GM21825 (cell line): ENCODE measurements around the gene ANKRD44.

Experiments used
- ATAC-seq: cut with Tn5 transposase; IDR thresholded peaks from one replicate; pipeline ENCODE4 v1.9.1; 2021; ENCODE audit warnings: mild to moderate bottlenecking, moderate library complexity; ENCODE audit not compliant: unreplicated experiment

ANKRD44 gene

DNA sequence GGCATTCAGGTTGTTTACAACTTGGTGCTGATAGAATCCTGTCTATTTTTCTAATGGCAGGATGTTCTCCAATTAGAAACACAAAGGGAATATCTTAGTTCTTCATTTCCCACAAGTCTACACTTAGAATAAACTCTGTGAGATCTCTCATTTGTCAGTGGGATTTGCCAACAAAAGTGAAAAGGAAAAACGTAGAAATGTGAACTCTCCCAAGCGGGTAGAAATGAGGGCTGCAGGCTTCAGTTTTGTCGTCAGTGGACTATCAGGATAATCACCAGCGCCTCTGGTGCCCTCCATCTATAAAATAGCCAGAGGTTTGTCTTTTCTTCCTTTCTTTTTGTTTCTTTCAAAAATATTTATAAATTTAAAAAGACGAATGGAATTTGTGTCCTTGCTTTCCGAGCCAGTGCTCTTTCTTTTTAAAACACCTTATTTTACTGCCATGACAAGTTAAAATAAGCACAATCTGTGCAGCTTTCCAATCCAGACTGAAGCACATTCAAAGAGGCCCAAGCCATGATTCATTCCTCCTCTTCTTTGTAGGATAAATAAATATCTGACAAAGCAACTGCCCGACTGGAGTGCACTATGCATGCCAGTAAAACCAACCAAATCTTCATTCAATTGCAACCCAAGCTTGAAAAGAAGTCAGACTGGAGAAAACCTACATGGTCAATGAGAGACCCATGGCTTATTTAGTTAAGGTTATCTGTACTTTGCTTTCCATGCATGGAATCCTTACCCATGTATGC, 185.8 kb downstream of the ANKRD44 start:
- no peak for ATAC-seq

DNA sequence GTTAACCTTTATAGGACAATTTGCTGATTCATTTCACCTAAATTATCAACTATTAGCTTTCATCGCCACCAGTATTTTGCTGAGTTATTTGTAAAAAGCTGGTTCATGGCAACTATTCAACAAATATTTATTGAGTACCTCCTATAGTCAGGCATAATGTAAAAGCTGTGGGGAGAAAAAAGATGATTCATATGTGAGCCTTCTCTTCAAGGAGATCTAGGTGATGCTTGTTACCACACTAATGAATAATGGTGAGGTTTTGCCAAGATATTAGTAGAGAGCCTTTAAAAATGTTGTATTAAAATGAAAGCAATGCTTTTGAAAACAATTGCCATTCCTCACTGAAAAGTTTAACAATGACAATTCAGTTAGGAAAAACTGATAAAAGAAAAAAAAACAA, 187.8 kb downstream of the ANKRD44 start:
- no peak for ATAC-seq

DNA sequence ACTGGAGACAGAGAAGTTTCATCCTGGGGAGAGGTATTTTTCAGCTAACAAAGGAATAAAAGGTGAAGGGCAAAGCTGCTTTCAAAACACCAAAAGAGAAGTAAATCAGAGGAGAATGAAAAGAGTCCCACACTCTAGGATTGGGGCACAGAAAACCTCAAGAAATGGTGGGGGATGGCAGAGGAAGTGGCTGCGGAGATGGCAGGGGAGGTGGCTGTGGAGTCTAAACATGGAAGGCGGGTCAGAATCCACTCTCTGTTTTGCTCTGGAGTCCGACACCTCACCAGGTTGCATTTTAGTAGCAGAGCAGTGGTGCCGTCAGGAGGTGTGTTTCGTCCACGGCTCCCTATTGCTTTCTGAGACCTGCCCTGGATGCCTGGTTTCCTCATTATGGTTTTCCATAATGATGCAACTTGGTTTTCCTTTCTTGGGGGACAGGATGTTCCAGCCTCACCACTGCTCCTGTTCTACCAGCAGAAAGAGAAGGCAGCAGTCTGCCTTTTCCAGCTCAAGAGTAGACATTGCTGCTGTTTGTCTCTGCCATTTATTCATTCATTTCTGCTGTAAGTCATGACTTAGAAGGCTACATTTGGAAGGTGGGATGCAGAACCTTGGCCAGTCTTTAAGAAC, 188.7 kb downstream of the ANKRD44 start:
- ATAC-seq: no peak

DNA sequence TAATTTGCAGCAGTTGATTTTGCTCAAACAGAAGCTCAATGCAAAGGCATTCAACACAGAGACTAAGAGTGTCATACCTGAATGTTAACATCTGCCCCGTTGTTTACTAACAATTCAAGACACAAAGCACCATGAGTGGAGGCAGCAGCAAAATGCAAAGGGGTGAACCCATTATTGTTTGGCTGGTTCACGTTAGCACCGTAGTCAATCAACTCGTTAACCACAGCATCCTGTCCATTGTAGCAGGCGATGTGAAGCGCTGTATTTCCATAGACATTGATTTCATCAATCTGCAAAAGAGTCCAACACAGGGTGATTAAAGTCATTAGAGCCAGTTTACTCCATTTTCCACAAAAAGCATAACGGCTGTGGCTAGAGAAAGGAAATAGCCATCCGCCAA, 189.3 kb downstream of the ANKRD44 start:
- no peak for ATAC-seq

DNA sequence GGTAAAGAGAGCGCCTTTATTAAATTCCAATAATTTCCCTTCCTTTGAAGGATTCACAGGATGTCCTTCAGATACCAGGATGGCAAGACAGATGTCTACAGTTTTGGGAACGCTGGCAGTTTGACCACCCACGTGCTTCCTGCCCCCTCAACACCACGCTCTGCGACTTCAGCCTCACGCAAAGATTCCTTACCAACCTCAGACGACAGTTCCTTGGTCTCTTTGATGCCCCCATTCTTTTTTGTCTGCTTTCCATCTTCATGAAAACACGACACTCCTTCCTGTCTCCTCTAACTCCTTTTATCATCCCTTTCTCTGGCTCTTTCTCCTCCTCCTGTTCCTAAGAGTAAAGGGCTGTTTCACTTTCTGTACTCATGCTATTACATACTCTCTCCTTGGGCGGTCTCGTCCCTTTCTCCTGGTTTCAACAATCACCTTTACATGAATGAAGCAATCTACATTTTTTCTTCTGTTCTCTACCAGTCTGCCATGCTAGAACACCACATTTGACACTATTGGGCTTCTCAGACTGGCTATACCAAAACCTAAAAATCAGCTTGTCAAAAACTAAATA, 194.2 kb downstream of the ANKRD44 start:
- no peak for ATAC-seq

DNA sequence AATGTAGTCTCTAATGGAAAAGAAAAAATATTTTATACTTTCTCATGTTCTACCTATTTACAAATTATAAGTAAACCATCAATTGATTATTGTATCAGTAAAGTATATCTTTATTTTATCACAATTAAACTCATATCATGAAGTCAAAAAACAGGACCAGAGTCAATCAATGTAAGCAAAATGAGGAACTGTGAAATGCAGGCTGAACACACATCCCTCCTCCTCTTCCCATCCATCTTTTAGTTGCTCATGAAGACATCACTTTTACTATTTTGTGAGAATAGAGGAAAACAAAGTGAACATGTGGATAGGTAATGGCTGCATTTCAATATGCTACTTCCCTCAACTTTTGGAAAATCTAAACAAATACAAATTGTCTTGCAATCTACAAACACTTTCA, 195.3 kb downstream of the ANKRD44 start:
- no peak for ATAC-seq

DNA sequence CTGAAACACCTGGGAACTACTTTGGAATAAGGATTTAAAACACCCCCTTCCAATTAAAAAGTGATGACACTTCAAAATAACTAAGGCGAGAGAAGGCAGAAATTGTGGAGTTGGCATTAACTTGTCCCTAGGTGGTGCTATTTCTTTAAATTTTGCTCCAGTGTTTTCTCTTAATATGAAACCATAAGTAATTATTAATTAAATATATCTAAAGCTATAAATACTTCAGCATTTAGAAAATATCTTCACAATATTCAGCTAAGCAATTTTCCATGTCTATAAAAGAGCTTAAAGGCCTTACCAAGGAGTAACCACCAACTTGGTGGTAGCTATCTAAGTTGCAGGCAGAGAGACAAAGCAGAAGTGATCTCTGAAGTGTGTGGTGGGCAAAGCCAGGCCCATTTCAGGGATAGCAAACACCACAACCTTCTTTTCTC, 197.3 kb downstream of the ANKRD44 start:
- peak; percentile 74 for ATAC-seq

DNA sequence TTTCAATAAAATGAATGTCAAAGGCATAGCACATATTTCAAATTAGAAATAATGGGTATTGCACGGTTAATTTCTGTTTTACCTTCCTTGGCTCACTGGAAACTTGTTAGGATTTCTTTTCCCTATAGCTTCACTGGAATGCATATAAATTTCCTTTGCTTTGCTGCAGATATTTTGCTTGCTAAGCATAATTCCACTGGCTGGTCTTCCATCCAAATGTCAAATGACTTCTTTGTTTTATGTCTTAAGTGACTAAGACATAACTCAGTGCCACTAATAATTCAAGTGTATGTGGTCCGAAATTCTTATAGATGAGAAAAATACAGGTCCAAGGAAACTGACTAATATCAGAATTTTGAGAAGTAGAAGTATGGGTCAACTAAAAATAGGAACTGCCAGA, 201.3 kb downstream of the ANKRD44 start:
- no peak for ATAC-seq

DNA sequence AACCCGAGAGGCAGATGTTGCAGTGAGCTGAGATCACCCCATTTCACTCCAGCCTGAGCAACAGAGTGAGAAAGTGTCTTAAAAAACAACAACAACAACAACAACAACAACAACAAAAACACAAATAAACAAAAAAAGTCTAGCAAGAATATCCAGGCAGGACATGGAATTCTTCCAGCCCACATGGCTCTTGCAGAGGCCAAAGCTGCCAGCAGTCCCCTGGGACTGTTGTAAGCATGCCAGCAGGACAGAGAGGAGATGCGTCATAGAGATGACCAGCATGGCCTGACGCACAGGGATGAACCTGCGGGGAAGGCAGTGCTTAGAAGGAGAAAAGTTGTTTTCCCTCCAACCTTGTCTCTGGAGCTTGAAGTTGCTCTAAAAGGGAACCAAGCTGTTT, 201.8 kb downstream of the ANKRD44 start:
- no peak for ATAC-seq

DNA sequence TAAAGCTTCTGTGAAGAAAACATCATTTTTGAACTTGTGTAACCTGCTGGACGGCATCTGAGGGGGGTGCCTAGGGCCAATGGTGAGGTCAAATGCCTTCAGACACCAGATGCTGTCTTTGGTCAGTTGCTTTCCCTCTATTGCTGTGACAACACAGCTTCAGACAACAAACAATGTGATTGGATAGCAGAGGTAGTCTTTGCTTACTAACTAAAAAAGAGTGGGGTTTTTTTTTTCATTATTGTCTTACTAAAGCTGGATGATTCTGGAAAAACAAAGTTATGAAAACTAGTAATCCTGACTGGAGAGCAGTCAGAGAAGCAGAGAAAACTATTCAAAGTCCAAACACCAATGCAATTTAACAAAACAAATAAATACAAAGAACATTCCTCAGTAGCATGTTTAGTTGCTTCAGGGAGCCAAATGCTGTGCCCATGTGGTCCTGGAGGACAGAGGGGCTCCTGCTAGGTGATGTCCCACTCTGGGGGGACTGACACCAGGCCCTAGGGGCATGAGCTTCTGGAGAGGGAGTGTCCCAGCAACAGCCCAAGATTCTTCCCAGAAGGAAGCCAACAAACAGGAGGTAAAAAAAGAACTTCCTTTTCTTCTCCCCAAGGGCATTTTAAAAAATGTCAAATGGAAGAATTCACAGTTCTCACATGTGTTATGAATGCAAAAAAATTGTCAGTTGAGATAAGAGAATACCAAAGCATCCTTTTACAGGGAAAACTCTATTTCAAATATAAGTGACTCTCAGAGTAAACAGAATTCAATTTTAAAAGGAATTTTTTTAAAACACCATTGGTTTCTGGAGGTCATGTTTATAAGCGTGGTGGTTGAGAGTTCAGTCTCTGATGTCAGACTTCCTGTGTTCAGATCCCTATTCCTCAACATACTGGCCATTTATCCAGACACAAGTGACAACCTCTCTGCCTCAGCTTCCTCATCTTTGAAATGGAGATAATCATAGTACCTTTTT, 203.0 kb downstream of the ANKRD44 start:
- no peak for ATAC-seq

DNA sequence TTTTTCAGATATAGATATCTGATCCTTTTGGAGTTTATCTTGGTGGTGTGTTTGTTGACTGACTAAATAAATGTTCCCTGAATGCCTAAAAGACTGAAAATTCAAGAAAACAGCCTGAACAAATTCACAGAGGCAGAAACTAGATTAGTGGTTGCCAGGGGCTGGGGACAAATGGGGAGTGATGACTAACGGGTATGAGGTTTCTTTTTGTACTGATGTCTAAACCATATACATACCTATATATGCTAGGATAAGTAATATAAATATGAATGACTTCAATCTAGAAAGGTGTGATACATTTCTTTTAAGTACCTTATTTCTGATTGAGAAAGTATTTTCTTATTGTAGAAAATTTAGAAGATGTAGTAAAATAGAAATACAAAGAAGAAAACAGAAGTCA, 207.2 kb downstream of the ANKRD44 start:
- ATAC-seq: no peak

DNA sequence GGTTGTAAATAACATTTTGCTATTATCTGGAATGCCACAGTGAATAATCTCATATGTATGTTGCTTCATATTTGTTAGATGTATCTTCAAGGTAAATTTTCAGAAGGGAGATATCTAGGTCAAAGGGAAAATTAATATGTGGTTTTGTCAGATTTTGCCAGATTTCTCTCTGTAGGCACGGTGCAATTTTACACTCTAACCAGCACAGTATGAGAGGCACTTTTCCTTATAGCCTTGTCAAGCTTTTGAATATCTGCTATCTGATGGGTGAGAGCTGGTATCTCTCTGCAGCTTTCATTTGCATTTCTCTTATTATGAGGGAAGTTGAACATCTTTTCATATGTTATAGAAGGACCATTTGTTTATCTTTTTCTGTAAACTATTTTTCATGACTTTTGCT, 208.3 kb downstream of the ANKRD44 start:
- ATAC-seq: no peak

DNA sequence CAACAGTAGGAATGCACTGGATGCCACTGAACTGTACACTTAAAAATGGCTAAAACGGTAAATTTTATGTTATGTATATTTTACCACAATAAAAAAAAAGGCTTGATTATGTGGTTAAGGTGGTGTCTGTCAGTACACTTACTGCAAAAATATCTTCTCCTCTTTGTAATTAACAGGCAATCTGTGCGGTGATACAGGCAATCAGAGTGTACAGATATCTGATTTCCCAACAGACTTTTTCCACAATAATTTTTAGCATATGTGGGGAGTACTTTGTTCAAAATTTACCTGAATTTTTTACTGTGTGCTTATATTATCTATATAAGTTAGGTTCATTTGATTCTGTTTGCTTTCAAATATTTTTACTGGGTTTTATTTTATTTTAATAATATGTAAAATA, 209.1 kb downstream of the ANKRD44 start:
- no peak for ATAC-seq

DNA sequence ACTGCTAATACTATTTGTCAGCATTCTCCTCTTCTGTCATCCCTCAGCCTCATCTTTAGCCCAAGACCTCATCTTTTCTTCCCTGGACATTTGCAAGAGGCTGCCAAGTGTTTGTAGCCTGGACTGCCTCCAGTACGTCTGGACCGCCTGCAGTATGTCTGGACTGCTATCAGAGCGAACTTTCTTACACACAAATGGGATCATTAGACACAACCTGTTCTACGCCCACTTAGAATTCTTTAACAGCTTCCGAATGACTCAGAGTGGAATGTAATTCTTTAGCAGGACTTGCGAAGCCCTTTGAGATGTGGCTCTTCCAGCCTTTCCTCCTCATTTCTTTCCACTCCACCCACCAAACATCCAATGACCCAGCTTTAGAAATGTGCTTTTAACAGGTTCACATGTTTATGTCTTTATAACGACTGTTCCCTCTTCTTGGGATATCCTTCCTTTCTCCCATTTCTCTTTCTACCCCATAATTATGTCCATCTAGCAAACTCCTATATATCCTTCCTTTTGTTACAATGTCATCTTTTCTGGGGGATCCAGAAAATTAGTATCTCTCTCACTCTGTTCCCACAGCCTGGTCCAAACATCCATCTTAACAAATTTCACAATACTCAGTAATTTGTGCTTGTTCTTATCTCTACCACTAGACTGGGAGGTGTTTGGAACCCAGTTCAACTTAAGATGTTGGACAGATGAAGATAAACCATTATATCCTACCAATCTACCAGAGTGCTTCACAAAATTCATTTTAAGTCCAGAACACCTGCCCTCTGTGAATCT, 212.8 kb downstream of the ANKRD44 start:
- ATAC-seq: no peak

DNA sequence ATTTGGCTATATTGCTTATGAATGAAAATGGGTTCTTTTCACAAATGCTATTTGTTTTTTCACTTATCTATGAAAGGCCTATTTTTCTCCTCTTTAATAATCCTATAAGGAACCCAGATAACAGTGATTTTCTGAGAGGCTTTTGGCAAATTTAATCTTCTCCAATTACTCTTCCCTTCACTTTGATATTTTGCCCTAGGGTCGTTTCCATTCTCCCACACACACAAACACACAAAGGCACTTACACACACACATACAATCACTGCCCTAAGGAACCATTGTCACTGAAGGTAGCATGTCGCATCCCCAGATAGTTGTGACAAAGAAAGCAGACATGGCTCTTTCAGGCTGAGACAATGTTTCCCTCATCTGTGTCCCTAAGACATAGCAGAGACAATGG, 213.9 kb downstream of the ANKRD44 start:
- ATAC-seq: no peak

DNA sequence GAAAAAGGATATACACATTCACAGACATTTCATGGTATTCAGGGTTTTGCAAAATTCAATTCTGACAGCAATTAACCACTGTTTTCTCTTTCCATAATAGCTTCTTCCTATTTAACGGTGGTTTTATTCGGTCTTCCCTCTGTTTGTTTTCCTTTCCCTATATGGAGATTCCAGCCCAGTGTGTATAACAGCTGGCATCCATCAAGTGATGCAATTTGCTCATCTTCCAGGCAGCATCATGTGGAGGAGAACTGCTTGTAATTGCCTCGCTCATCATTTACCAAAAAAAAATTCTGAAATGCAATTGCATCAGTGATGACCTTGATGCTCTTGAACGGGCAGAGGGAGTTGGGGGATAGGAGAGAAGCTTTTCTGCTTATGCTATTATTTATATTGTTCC, 218.1 kb downstream of the ANKRD44 start:
- ATAC-seq: no peak

DNA sequence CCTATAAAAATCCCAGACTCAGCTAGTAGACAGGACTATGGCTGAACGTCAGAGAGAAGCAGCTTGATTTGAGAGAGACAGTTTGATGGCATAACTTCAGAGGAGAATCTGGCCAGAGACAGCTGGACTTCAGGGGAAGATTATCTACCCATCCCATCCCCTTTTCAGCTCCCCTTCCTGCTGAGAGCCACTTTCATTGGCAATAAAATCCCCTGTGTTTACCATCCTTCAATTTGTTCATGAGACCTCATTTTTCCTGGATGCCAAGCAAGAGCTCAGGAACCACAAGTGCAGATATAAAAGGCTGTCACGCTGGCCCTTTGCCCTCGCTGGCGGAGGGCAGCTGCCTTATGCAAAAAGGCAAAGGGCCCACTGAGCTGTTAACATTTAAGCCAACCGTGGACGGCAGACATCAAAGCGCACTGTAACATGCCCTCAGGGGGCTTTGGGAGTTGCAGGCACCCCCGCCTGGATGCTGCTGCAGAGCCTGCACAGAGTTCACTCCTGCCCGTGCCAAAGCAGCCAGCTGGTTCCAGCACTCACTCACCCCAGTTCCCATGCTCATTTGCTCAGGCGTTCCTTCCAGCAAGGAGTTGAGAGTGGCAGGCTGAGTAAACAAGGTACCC, 219.7 kb downstream of the ANKRD44 start:
- no peak for ATAC-seq

DNA sequence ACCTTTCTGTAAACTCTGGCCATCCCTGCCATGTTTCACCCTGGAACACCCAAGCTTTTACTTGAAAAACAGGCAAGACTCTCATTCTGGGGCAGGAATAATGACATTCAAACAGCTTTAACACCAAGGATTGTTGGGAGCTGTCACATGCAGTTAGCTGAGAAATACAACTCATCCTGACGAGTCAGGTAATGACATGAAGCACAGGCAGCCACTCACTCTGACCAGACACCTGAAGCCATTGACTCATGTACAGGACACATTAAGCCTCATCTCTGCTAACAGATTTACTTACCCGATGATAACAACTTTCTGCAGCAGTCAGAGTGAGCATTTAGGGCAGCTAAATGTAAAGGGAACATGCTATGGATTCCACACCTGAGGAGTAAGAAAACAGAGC, 220.9 kb downstream of the ANKRD44 start:
- no peak for ATAC-seq

DNA sequence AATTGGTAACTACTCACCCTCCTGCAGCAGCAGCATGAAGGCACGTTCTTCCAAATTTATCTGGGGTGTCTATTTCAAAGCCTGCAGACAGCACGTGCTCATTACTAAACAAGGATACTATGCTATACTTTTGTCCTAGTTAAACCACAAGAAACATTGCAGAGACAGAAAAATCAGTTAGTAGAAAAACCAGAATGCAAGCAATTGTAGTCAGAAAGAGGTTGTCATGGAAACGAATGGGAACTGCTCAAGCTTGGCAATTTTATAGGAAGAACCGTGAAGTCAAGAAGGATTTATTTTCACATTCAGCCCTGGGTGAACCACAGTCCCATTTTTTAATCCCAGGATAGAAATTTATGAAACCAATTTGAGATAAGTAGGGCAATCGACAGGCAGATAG, 221.9 kb downstream of the ANKRD44 start:
- no peak for ATAC-seq

DNA sequence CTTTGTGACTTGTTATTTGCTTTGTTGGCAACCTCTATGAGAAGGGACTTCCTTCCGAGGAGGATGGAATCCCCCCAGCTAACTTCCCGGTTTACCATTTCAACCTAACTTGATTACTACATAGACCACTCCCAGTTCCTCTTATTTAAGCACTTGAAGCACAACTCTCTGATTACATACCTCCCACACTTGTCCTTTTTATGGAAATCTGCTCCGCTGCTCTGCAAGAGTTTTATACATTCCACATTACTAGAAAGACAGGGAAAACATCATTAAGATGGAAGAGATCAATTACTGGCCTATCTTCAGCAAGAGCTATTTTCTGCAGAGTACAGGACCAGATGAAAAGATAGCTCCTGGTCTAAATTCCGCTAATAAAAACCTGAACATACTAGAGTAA, 224.1 kb downstream of the ANKRD44 start:
- peak; percentile 76 for ATAC-seq
